Measurements from ENCODE around the gene AUTS2. TPM values are rescaled to one million over a fixed set of nuclear protein-coding genes. Genes with fewer than 3 reads are reported as not detected.

AUTS2 gene
- total and polyA plus RNA-seq, 9 of the 15 experiments (the other 6 are each of a cell fraction or from before 2014, with no cell fraction given): 0.58 TPM; not detected in 8

GRCh38 chr7:70380421-70381015 lies 782.2 kb downstream of the AUTS2 start:
- TF ChIP-seq ZNF274 (IDR thresholded peaks at IDR 0.05; ENCODE audit: borderline replicate concordance, low read depth, low read length): no peak
- Histone ChIP-seq H3K9ac (ENCODE audit: insufficient read depth in 1 of 2, low read depth in 2 of 2, low read length in 2 of 2) (no peak overlapping the region), H2AFZ (ENCODE audit: low read depth, low read length) (no peak overlapping the region), H3K9me1 (ENCODE audit: control insufficient read depth, insufficient read depth, low read length) (no peaks in the 10 kb centered on the region), H3K27ac (ENCODE audit: extremely low read depth, low read depth, low read length) (no peak overlapping the region), H3K27me3 (ENCODE audit: control insufficient read depth in 2 of 2, insufficient read depth in 2 of 2, low read length in 2 of 2) (no peaks in the 10 kb centered on the region), H3K79me2 (ENCODE audit: control insufficient read depth, insufficient read depth, low read length) (no peaks in the 10 kb centered on the region), H3K4me3 (no peak overlapping the region), H3K36me3 (ENCODE audit: control insufficient read depth, insufficient read depth, low read length) (no peaks in the 10 kb centered on the region), H3K4me1 (replicated peaks in 1 of 2; ENCODE audit: control insufficient read depth in 2 of 2, insufficient read depth in 2 of 2, low read length in 2 of 2) (no peaks in the 10 kb centered on the region), H3K9me3 (replicated peaks; ENCODE audit: control insufficient read depth, insufficient read depth, low read depth, low read length) (no peaks in the 10 kb centered on the region), H3K4me2 (ENCODE audit: insufficient read depth, low read length) (no peak overlapping the region), H4K20me1 (replicated peaks; ENCODE audit: control insufficient read depth, insufficient read depth, low read length) (no peaks in the 10 kb centered on the region)
- POLR2A ChIA-PET: interaction anchor here (0.6 kb wide), 1 partner anchor 28 kb away, joined by 3 read pairs; no protein-coding TSS in a partner anchor
- DNase-seq (ENCODE audit: extremely low read depth in 1 of 4, low spot score in 3 of 4): no peak
- no TSS peak for BruUV-seq (replicated peaks)
- FAIRE-seq: no peak
- under 1% methylated on average over 9 of the region's 9 CpGs for WGBS (ENCODE audit: insufficient coverage, low coverage, missing lambda C conversion rate)
- CTCF ChIA-PET (ENCODE audit: low intra/inter-chr PET ratio): no interaction called here
- intact Hi-C loops (cut with micrococcal nuclease): no loop called here
- no peak for ATAC-seq
- in situ Hi-C loops (cut with MboI): no loop called here

DNA sequence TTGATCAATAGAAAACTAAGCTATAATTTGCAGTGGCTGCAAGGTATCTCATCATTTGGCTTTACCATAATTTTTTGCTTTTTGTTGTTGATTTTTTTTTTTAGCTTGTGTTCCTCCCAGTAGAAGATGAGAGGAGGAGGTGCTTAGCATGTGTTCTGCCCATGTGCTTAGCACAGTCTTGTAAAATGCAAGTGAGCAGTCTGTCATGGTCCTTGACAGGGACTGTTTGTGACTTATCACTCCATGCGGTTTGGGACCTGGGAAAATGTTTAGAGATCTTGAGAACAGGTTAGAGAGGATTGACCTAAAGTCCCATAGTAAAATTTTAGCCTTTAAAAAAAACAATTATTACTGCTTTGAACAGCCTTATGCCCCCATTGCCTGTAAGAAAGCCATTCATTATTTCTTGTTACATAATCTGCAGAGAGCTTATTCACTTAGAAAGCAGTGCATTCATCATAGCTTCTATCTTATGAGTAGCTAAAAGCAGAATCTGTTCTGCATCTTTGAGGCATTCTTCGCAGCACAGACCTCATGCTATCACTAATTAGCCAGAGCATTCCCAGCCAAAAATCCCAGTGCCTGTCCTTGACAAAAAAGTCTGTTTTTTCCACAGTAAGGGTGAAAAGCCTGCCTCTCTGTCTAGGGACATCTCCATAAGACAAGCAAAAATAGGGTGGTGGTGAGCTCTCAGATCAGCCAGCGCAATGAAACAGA lies 784.9 kb downstream of the AUTS2 start:
- ChIA-PET POLR2A (no interaction called here), CTCF (ENCODE audit: low intra/inter-chr PET ratio) (no interaction called here)
- Histone ChIP-seq H3K4me1 (replicated peaks in 1 of 2; ENCODE audit: control insufficient read depth in 2 of 2, insufficient read depth in 2 of 2, low read length in 2 of 2) (no peaks in the 10 kb centered on the region), H4K20me1 (replicated peaks; ENCODE audit: control insufficient read depth, insufficient read depth, low read length) (no peaks in the 10 kb centered on the region), H3K9me1 (ENCODE audit: control insufficient read depth, insufficient read depth, low read length) (no peaks in the 10 kb centered on the region), H3K4me2 (ENCODE audit: insufficient read depth, low read length) (no peak overlapping the region), H3K27me3 (ENCODE audit: control insufficient read depth in 2 of 2, insufficient read depth in 2 of 2, low read length in 2 of 2) (no peaks in the 10 kb centered on the region), H3K9ac (ENCODE audit: insufficient read depth in 1 of 2, low read depth in 2 of 2, low read length in 2 of 2) (no peak overlapping the region), H3K9me3 (replicated peaks; ENCODE audit: control insufficient read depth, insufficient read depth, low read depth, low read length) (no peaks in the 10 kb centered on the region), H3K79me2 (ENCODE audit: control insufficient read depth, insufficient read depth, low read length) (no peaks in the 10 kb centered on the region), H3K36me3 (ENCODE audit: control insufficient read depth, insufficient read depth, low read length) (no peaks in the 10 kb centered on the region), H3K4me3 (no peak overlapping the region), H2AFZ (ENCODE audit: low read depth, low read length) (no peak overlapping the region), H3K27ac (ENCODE audit: extremely low read depth, low read depth, low read length) (no peak overlapping the region)
- no peak for ATAC-seq
- in situ Hi-C loops (cut with MboI): no loop called here
- no peak for FAIRE-seq
- intact Hi-C loops (cut with micrococcal nuclease): no loop called here
- 0% methylated on average over 3 of the region's 3 CpGs for WGBS (ENCODE audit: insufficient coverage, low coverage, missing lambda C conversion rate)
- BruUV-seq (replicated peaks): no TSS peak
- DNase-seq (ENCODE audit: extremely low read depth in 1 of 4, low spot score in 3 of 4): no peak
- TF ChIP-seq JUN (IDR thresholded peaks at IDR 0.05; ENCODE audit: borderline replicate concordance, low read depth, low read length) (no peak), JUN (CRISPR knock-in tag; IDR thresholded peaks at IDR 0.05; ENCODE audit: borderline replicate concordance) (no peak), DDX20 (tag; IDR thresholded peaks at IDR 0.05; ENCODE audit: low read depth) (no peak), THRAP3 (IDR thresholded peaks at IDR 0.05; ENCODE audit: borderline replicate concordance) (no peak), ZKSCAN1 (IDR thresholded peaks at IDR 0.05; ENCODE audit: low read depth, low read length) (no peak), ZNF589 (CRISPR knock-in tag; IDR thresholded peaks at IDR 0.05; ENCODE audit: low read depth) (no peak), LCOR (CRISPR knock-in tag; IDR thresholded peaks at IDR 0.05) (no peak), GTF2F1 (IDR thresholded peaks at IDR 0.05; ENCODE audit: low read depth, low read length) (no peak), ZSCAN29 (IDR thresholded peaks at IDR 0.05) (no peak), ZFP30 (CRISPR knock-in tag; IDR thresholded peaks at IDR 0.05; ENCODE audit: borderline replicate concordance) (no peak), PHB (CRISPR knock-in tag; IDR thresholded peaks at IDR 0.05) (no peak)
- TF ChIP-seq, protein P1, sequence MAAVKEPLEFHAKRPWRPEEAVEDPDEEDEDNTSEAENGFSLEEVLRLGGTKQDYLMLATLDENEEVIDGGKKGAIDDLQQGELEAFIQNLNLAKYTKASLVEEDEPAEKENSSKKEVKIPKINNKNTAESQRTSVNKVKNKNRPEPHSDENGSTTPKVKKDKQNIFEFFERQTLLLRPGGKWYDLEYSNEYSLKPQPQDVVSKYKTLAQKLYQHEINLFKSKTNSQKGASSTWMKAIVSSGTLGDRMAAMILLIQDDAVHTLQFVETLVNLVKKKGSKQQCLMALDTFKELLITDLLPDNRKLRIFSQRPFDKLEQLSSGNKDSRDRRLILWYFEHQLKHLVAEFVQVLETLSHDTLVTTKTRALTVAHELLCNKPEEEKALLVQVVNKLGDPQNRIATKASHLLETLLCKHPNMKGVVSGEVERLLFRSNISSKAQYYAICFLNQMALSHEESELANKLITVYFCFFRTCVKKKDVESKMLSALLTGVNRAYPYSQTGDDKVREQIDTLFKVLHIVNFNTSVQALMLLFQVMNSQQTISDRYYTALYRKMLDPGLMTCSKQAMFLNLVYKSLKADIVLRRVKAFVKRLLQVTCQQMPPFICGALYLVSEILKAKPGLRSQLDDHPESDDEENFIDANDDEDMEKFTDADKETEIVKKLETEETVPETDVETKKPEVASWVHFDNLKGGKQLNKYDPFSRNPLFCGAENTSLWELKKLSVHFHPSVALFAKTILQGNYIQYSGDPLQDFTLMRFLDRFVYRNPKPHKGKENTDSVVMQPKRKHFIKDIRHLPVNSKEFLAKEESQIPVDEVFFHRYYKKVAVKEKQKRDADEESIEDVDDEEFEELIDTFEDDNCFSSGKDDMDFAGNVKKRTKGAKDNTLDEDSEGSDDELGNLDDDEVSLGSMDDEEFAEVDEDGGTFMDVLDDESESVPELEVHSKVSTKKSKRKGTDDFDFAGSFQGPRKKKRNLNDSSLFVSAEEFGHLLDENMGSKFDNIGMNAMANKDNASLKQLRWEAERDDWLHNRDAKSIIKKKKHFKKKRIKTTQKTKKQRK (IDR thresholded peaks at IDR 0.05; ENCODE audit: borderline replicate concordance, low read depth, low read length): no peak
